Astrocyte of the spinal cord (primary cell): ENCODE data around the gene FAM151B.
A peak's percentile ranks its signal among the peaks of the same experiment; 100 is the strongest.

Experiments used
- DNase-seq: peaks from one replicate; pipeline ENCODE4 v3.0.0; 2011; ENCODE audit warnings: low read depth, low spot score
- H3K4me3 ChIP-seq: 2 replicates; pipeline ENCODE4 v1.5.1; 2011; ENCODE audit warnings: low read depth, mild to moderate bottlenecking, low read length, moderate library complexity
- in situ Hi-C: cut with HindIII; loops from 2 replicates; pipeline ENCODE4 v1.10.0; 2017; ENCODE audit warnings: low sequenced_read_pairs
- TF ChIP-seq, protein P1 (sequence below): IDR thresholded peaks from 2 replicates; pipeline ENCODE4 v1.5.1; 2012; ENCODE audit warnings: low read depth, mild to moderate bottlenecking, low read length, inconsistent platforms

Gene FAM151B

DNA sequence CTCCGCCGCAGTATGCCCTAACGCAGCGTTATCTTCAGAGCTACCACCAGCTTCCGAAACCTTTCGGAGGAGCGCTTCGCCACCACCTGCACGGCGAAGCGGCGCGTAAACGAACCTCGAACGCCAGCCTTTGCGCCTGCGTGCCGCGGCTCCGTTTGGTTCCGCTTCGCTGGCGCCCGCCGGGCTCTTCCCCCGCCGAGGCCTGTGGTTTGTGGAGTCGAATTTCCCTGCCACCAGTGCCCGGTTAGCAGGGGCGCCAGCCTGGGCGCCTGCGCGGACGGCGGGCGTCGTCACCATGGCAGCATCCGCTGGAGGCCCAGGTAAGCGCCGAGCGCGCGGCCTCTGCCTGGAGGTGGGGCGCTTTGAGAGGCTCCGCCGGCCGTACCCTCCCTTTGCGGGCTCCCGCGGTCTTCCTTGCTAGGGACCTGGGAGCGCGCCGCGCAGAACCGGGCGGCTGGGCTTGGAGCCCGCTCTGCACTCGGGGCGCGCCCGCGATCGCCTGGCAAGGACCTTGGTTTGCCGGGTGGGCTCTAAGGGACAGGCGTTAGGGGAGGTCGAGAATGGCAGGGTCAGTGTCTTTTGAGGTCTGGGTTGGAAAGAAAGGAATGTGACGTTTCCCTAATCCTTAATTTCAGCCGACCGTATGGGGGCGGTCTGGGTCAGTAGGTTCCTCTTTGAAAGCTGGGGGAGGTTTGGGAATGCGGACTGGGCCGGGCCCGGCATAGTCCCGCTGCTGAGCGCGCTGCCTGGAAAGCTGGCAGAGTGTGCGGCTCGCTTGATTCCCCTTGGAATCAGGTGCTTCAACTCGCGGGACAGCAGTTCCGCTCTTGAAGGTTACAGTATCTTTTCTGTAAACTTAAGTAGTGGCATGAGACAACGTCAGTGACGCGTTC, at the start of gene FAM151B:
Gene FAM151B, plus strand, starts transcription at position 272 of the 893 bp plus-strand sequence. Its CDS starts 24 bp downstream, at position 296.
- TF ChIP-seq, protein P1, sequence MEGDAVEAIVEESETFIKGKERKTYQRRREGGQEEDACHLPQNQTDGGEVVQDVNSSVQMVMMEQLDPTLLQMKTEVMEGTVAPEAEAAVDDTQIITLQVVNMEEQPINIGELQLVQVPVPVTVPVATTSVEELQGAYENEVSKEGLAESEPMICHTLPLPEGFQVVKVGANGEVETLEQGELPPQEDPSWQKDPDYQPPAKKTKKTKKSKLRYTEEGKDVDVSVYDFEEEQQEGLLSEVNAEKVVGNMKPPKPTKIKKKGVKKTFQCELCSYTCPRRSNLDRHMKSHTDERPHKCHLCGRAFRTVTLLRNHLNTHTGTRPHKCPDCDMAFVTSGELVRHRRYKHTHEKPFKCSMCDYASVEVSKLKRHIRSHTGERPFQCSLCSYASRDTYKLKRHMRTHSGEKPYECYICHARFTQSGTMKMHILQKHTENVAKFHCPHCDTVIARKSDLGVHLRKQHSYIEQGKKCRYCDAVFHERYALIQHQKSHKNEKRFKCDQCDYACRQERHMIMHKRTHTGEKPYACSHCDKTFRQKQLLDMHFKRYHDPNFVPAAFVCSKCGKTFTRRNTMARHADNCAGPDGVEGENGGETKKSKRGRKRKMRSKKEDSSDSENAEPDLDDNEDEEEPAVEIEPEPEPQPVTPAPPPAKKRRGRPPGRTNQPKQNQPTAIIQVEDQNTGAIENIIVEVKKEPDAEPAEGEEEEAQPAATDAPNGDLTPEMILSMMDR, result no peak
- peak; percentile 91 for DNase-seq
- peak within 1 kb of the TSS; percentile 58 for H3K4me3 ChIP-seq
- in situ Hi-C loops, result no loop called here

GRCh38 chr5:80438739-80439138, 49.2 kb upstream of the FAM151B start:
- no peak overlapping the region for H3K4me3 ChIP-seq
- DNase-seq, result no peak
- in situ Hi-C loops, result no loop called here
- TF ChIP-seq, protein P1, result no peak

- in situ Hi-C loops, result no loop called here
- TF ChIP-seq, protein P1, result no peak
- no peak overlapping the region for H3K4me3 ChIP-seq
- DNase-seq, result no peak
Measured at GRCh38 chr5:80439213-80439612, 48.7 kb upstream of the FAM151B start.

- no peak overlapping the region for H3K4me3 ChIP-seq
- in situ Hi-C loops, result no loop called here
- TF ChIP-seq, protein P1, result no peak
- DNase-seq, result no peak
Measured at GRCh38 chr5:80442742-80443141, 45.2 kb upstream of the FAM151B start.

- H3K4me3 ChIP-seq, result no peak overlapping the region
- TF ChIP-seq, protein P1, result no peak
- in situ Hi-C loops, result no loop called here
- DNase-seq, result no peak
Measured at GRCh38 chr5:80453366-80453765, 34.5 kb upstream of the FAM151B start.

- in situ Hi-C loops, result no loop called here
- no peak overlapping the region for H3K4me3 ChIP-seq
- TF ChIP-seq, protein P1, result no peak
- no peak for DNase-seq
Measured at GRCh38 chr5:80463269-80463668, 24.6 kb upstream of the FAM151B start.
